Effector memory CD4-positive, alpha-beta T cell (primary cell): ENCODE data around the gene LAMA3.

ENCODE experiments used
- DNase-seq, 3 donors: peaks; one replicate each; pipeline ENCODE4 v3.0.0-alpha.2; 2020
- H3K27ac ChIP-seq: 2 replicates; pipeline ENCODE4 v1.7.0; 2013; ENCODE audit warnings: mild to moderate bottlenecking, low read length, moderate library complexity; ENCODE audit not compliant: insufficient read depth, poor library complexity, severe bottlenecking
- H3K27me3 ChIP-seq: replicated peaks from 2 replicates; pipeline ENCODE4 v1.7.0; 2013; ENCODE audit warnings: mild to moderate bottlenecking, low read length; ENCODE audit not compliant: insufficient read depth, control insufficient read depth, poor library complexity, severe bottlenecking
- H3K36me3 ChIP-seq: 2 replicates; pipeline ENCODE4 v1.7.0; 2013; ENCODE audit warnings: mild to moderate bottlenecking, low read length, moderate library complexity; ENCODE audit not compliant: control insufficient read depth, insufficient read depth
- H3K4me1 ChIP-seq: 2 replicates; pipeline ENCODE4 v1.7.0; 2013; ENCODE audit warnings: low read length, mild to moderate bottlenecking; ENCODE audit not compliant: control insufficient read depth, insufficient read depth, poor library complexity, severe bottlenecking
- H3K4me3 ChIP-seq: 2 replicates; pipeline ENCODE4 v1.7.0; 2013; ENCODE audit warnings: low read length, low read depth, mild to moderate bottlenecking; ENCODE audit not compliant: insufficient read depth, poor library complexity, severe bottlenecking
- H3K9me3 ChIP-seq: 2 replicates; pipeline ENCODE4 v1.7.0; 2013; ENCODE audit warnings: mild to moderate bottlenecking, low read length, moderate library complexity; ENCODE audit not compliant: control insufficient read depth

LAMA3 gene

DNA sequence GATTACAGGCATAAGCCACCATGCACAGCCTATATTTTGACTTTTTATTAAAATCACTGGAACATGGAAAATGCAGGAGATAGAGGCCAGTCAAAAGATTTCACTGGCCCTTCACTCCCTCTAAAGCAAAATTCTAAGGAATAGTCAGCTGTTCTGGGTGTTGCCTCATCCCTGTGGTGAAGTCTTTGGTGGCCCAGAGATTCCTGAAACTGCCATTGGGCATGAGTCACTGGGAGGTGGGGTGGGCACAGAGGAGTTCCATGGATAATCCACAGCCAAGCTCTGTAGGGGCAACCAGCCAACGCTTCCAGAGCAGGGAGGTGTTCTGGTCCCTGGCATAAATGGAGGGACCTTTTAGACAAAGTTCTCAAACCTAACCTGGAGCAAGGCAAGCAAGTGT, 235.6 kb downstream of the LAMA3 start:
- H3K9me3 ChIP-seq = no peaks in the 10 kb centered on the region
- no peak for DNase-seq

DNA sequence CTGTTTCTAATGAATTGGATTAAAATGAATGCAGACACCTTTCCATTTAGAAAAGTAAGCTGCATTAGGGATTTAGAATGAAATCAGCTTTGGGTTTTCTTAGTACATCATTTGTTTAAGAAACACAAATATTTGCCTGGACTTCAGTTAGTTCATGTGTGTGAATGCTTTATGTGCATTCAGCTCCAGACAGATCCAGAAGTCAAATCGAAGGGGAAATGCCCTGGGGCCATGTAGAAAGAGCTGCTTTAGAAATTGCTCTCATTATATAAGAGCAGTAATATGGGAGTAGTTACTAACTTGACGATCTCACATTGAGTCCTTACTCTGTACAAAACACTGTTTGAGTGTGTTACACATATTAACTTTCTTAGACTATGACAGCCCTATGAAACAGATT, 237.3 kb downstream of the LAMA3 start:
- no peak overlapping the region for H3K27ac ChIP-seq
- H3K4me1 ChIP-seq = peaks cover 16% of the 10 kb centered on the region
- no peak for DNase-seq
- H3K9me3 ChIP-seq = no peaks in the 10 kb centered on the region
- H3K27me3 ChIP-seq = no peaks in the 10 kb centered on the region
- H3K4me3 ChIP-seq = no peak overlapping the region
- H3K36me3 ChIP-seq = no peaks in the 10 kb centered on the region

More for the DNA sequence above, 235.6 kb downstream of the LAMA3 start:
- no peaks in the 10 kb centered on the region for H3K36me3 ChIP-seq
- no peak overlapping the region for H3K27ac ChIP-seq
- H3K4me1 ChIP-seq = peaks cover 14% of the 10 kb centered on the region
- no peaks in the 10 kb centered on the region for H3K27me3 ChIP-seq
- H3K4me3 ChIP-seq = no peak overlapping the region

DNA sequence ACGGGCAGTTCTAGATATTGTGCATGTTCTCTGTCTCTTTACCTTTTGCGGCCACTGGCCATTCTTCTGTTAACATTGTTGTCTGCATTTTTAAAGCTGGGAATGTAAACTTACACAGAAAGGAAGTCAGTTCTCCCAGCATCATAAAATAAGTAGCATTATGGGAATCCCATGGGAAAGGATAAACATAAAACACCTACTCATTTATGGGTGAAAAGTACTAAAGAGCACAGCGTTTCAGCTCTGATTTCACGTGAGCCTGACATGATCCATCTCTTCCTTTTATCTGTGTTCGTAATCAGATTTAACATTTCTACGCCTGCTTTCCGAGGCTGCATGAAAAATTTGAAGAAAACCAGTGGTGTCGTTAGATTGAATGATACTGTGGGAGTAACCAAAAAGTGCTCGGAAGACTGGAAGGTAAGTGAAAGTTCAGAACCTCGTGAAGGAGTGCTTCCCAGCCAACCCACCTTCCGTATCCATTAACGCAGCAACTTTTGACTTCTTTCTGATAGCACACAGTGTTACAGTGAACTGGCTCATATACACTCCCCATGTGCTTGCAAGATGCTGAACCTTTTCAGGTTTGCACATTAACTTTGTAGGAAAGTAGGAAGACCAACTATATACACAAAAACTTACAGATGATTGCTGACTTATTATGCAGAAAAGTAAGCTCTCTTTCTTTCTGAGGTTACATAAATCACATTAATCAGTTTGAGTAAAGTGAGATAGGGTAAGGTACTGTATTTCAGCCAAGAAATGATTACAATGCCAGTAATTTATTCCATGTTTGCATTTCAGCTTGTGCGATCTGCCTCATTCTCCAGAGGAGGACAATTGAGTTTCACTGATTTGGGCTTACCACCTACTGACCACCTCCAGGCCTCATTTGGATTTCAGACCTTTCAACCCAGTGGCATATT, 238.8 kb downstream of the LAMA3 start:
- Histone ChIP-seq H3K4me3 (no peak overlapping the region), H3K9me3 (no peaks in the 10 kb centered on the region), H3K4me1 (peaks cover 16% of the 10 kb centered on the region), H3K27ac (no peak overlapping the region), H3K36me3 (no peaks in the 10 kb centered on the region), H3K27me3 (no peaks in the 10 kb centered on the region)
- DNase-seq = no peak

DNA sequence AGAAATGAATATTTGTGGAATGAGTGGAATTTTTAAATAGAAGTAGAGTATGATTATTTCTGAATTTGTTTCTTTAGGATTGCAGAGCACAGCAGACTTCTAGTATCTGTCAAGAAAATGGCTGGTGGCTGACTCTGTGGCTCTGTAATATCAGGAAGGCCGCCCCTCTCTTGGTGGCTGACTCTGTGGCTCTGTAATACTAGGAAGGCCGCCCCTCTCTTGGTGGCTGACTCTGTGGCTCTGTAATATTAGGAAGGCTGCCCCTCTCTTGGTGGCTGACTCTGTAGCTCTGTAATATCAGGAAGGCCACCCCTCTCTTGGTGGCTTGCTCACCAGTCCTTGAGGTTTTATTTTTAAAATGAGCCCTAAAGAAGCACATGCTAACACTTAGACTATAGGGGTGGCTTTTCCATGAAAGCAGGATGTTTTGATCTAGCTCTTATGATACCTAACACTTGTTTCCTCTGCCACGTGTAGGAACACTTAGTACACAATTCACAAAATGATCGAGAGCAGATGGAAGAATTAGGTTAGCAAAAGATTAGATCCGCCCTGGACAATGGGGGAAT, 240.2 kb downstream of the LAMA3 start:
- H3K4me1 ChIP-seq = peaks cover 16% of the 10 kb centered on the region
- H3K36me3 ChIP-seq = no peaks in the 10 kb centered on the region
- no peak for DNase-seq

DNA sequence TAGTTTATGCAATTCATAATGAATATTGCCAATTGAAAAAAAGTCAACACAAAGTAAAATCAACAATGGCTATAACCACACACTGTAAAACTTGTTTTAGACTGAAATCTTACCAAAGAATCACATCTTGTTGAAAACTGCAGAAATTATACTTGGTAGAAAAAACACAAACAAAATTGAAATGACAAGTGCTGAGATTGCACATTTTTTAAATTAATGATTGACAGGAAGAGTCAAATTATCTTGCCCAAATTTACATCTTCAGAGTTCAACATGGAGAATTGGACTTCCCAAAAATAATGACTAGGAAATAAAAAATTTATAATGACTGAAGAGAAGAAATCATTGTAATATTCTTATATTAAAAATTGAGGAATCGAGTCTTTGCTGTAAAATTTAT, 240.7 kb downstream of the LAMA3 start:
- no peak overlapping the region for H3K4me3 ChIP-seq
- no peaks in the 10 kb centered on the region for H3K9me3 ChIP-seq
- no peaks in the 10 kb centered on the region for H3K27me3 ChIP-seq
- no peaks in the 10 kb centered on the region for H3K36me3 ChIP-seq
- H3K4me1 ChIP-seq = peaks cover 16% of the 10 kb centered on the region
- DNase-seq = no peak
- H3K27ac ChIP-seq = peak overlapping the region; percentile 43

More for the DNA sequence above, 240.2 kb downstream of the LAMA3 start:
- Histone ChIP-seq H3K27me3 (no peaks in the 10 kb centered on the region), H3K4me3 (no peak overlapping the region), H3K9me3 (no peaks in the 10 kb centered on the region), H3K27ac (peak overlapping the region; percentile 43)

DNA sequence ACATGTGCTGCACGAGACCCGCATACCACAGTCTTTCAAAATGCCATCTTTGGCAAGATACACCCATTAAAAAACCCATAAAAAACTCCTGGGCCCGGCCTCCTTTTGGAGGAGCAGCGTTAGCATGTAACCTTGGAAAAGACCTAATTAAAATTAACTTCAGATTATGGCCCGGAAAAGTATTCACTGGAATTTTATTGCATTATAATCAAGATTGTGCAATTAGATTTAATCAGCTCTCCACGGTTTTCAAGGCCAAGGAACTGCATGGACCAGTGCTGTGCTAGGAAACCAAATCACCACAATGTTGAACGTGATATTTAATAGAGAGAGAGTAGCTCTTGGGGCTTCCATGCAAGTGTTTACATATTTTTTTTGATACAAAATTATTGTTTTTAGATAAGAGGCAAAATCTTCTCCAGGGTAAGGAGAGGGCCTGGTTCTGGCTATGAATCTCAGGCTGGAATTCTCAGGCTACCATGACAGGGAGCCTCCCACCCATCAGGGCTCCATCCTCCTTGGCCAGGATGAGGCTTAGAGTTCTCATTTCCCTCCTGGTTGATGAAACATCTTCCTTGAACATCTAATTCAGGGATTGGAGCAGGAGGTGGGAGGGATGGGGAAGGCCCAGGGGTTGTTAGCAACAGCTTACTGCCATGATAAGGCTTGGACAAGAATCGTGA, 243.3 kb downstream of the LAMA3 start:
- Histone ChIP-seq H3K36me3 (no peaks in the 10 kb centered on the region), H3K4me1 (peaks cover 28% of the 10 kb centered on the region)

DNA sequence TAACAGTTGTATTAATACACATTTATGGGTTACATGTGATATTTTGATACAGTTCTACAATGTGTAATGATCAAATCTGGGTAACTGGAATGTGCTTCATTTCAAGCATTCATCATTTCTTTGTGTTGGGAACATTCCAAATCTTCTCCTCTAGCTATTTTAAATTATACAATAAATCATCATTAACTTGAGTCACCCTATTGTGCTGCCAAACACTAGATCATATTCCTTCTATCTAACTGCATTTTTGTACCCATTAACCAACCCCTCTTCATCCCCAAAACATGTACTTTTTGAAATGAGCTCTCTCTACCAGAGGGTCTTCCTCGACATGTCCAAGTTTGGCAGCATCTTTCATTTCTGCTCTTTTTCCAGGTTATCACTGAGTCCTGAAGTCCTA, 244.2 kb downstream of the LAMA3 start:
- no peaks in the 10 kb centered on the region for H3K36me3 ChIP-seq

More for the DNA sequence above, 243.3 kb downstream of the LAMA3 start:
- no peak overlapping the region for H3K4me3 ChIP-seq
- H3K27me3 ChIP-seq = no peaks in the 10 kb centered on the region
- DNase-seq = no peak
- no peak overlapping the region for H3K27ac ChIP-seq
- no peaks in the 10 kb centered on the region for H3K9me3 ChIP-seq

DNA sequence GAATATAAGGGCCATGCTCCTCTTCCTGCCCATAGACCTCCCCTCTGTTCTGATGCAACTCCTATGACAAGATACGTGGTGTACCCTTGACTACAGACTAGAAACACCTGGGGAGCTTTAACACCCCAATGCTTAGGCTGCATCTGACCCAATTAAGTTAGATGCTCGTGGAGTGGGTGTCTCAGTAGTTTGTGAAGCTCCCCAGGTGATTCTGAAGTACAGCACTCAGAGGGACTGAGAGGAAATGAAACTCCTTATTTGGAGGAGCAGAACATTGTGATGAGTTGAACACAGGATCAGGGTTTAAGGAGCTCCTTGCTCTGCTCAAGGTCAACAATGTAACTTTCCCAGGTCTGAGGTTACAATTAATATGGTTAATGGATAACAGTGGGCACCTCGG, 245.0 kb downstream of the LAMA3 start:
- H3K4me1 ChIP-seq = peaks cover 32% of the 10 kb centered on the region
- DNase-seq = no peak

More for the DNA sequence above, 244.2 kb downstream of the LAMA3 start:
- Histone ChIP-seq H3K9me3 (no peaks in the 10 kb centered on the region), H3K4me1 (peaks cover 36% of the 10 kb centered on the region), H3K27me3 (no peaks in the 10 kb centered on the region), H3K27ac (no peak overlapping the region), H3K4me3 (no peak overlapping the region)
- no peak for DNase-seq

DNA sequence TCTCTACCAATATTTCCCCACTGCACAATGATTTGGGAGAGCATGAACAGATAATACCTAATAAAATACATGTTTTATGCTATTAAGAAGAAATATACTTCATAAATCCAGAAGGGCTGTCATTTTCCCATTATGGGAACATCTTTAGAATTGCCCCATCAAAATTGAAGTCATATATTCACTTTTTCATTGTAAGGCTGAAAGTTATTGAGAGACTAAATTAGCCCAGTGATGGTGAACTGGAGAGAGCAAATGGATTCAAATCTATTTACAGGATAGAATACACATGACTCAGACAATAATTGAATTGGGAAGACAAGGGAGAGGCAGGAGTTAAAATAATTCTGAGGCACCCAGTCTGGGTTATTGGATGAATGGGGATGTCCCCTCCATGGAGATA, 245.6 kb downstream of the LAMA3 start:
- Histone ChIP-seq H3K4me1 (peaks cover 26% of the 10 kb centered on the region), H3K4me3 (no peak overlapping the region), H3K27ac (no peak overlapping the region), H3K36me3 (no peaks in the 10 kb centered on the region), H3K9me3 (no peaks in the 10 kb centered on the region), H3K27me3 (no peaks in the 10 kb centered on the region)
- no peak for DNase-seq

More for the DNA sequence above, 245.0 kb downstream of the LAMA3 start:
- Histone ChIP-seq H3K9me3 (no peaks in the 10 kb centered on the region), H3K27me3 (no peaks in the 10 kb centered on the region), H3K4me3 (no peak overlapping the region), H3K36me3 (no peaks in the 10 kb centered on the region), H3K27ac (no peak overlapping the region)

DNA sequence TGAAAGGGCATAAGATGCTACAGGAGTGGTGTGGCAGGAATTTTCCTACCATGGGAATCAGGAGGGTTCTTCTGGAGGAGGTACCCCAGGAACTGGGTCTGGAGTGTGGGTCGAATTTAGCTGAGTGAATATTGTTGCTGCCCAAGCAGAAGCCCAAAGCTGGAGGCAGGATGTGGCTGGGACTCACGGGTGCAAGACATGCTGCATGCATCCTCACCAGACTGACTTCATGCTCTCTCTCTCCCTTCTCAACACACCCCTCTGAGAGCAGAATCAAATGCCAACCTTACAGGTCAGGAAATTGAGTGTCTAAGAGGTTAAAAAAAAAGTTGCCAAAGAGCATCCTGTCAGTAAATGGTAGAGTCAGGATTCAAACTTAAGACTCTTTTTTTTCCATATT, 246.6 kb downstream of the LAMA3 start:
- H3K9me3 ChIP-seq = no peaks in the 10 kb centered on the region
- H3K4me3 ChIP-seq = no peak overlapping the region
- no peaks in the 10 kb centered on the region for H3K36me3 ChIP-seq
- H3K4me1 ChIP-seq = peaks cover 25% of the 10 kb centered on the region
- no peaks in the 10 kb centered on the region for H3K27me3 ChIP-seq
- DNase-seq = no peak
- H3K27ac ChIP-seq = no peak overlapping the region
